ENCODE measurements around the gene CTNNBIP1. TPM values are rescaled to one million over a fixed set of nuclear protein-coding genes. Genes with fewer than 3 reads are reported as not detected.

Gene CTNNBIP1
- total and polyA plus RNA-seq, 2 of the 8 experiments (the other 6 are each of a cell fraction or from before 2014, with no cell fraction given) = 40.9 to 46.6 TPM

- no peak for TF ChIP-seq SAP30 (IDR thresholded peaks at IDR 0.05; ENCODE audit: insufficient read depth, insufficient replicate concordance, low read length)
- TF ChIP-seq TAF1 (IDR thresholded peaks at IDR 0.05; ENCODE audit: low read depth, low read length) = no peak
Measured at GRCh38 chr1:9942399-9942938, 32.4 kb upstream of the CTNNBIP1 start (continued).
